Activated CD8-positive, alpha-beta T cell treated with anti-CD3 and anti-CD28 coated beads for 36 hours (primary cell): ENCODE measurements around the gene ERCC4. TPM values are rescaled to one million over a fixed set of nuclear protein-coding genes. Genes with fewer than 3 reads are reported as not detected.

Experiments
- ATAC-seq: fragments of 200-7000 bp; cut with Tn5 transposase; one replicate; pipeline ENCODE4 v1.10.0; 2021; ENCODE audit warnings: mild to moderate bottlenecking, moderate library complexity
- CTCF ChIA-PET: fragments of 350-600 bp; sonication (Branson Sonifier 250); formaldehyde crosslinking; loops from one replicate; lab custom pipeline; 2021; ENCODE audit warnings: antibody characterized with exemption; lab: Charles Lee
- POLR2A ChIA-PET: fragments of 350-600 bp; sonication (Branson Sonifier 250); formaldehyde crosslinking; loops from one replicate; lab custom pipeline; 2021; ENCODE audit warnings: antibody characterized with exemption; lab: Charles Lee
- DNase-seq: peaks from one replicate; pipeline ENCODE4 v3.0.0-alpha.2; 2020
- H3K27ac Mint-ChIP-seq: one replicate; pipeline ENCODE4 v1.8.0; 2021; ENCODE audit warnings: mild to moderate bottlenecking, mixed read lengths
- H3K27me3 Mint-ChIP-seq: one replicate; pipeline ENCODE4 v1.8.0; 2021; ENCODE audit warnings: mixed read lengths
- H3K36me3 Mint-ChIP-seq: one replicate; pipeline ENCODE4 v1.8.0; 2021; ENCODE audit warnings: low read depth, mixed read lengths
- H3K4me1 Mint-ChIP-seq: one replicate; pipeline ENCODE4 v1.8.0; 2021; ENCODE audit warnings: low read depth, mixed read lengths
- H3K4me3 Mint-ChIP-seq: one replicate; pipeline ENCODE4 v1.8.0; 2021; ENCODE audit warnings: mild to moderate bottlenecking, moderate library complexity, mixed read lengths
- H3K9me3 Mint-ChIP-seq: one replicate; pipeline ENCODE4 v1.8.0; 2021; ENCODE audit warnings: mixed read lengths
- CTCF ChIP-seq: fragments of 200-600 bp; IDR thresholded peaks from one replicate; pipeline ENCODE4 v1.8.0; 2022; ENCODE audit warnings: antibody characterized with exemption, mild to moderate bottlenecking
- intact Hi-C: fragments of 100-400 bp; cut with micrococcal nuclease; formaldehyde crosslinking; loops from one replicate; pipeline ENCODE4 v1.10.0; 2022
- total RNA-seq, 2 experiments: library from RNA; stranded (reverse); gene quantifications; one replicate each; pipeline ENCODE4 v1.2.3, GENCODE V29; 2021

The ERCC4 gene
- total RNA-seq, 2 experiments from 2014 or later, result 6.2 to 13.3 TPM

DNA sequence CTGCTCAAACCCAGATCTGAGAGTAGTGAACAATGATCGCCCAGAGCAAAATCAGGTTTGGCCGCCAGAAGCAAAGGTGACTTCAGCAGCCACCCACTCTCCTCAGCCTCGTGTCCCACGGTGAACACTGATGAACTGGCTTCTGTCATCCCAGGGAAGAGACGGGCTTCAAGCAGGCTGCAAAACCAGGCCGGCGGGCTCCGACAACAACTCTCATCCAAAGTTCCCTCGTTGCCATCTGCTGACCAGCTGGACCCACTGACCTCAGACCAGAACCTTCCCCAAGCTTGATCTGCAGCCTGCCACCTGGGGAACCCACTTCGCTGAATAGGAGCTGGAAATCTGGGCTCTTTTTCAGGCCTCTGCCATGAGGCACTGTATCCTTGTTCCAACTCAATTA lies 81.6 kb downstream of the ERCC4 start:
- ChIA-PET POLR2A (no interaction called here), CTCF (no interaction called here)
- Mint-ChIP-seq H3K27ac (no peak overlapping the region), H3K4me3 (no peak overlapping the region), H3K36me3 (no peaks in the 10 kb centered on the region), H3K9me3 (no peaks in the 10 kb centered on the region), H3K27me3 (peaks cover 16% of the 10 kb centered on the region), H3K4me1 (peaks cover 10% of the 10 kb centered on the region)
- no peak for TF ChIP-seq CTCF
- intact Hi-C loops, result no loop called here
- no peak for ATAC-seq
- no peak for DNase-seq

Other genes starting within 250 kb of the ERCC4 start
- 10 to 100 TPM; 10.3 to 12.0 TPM for gene MRTFB, start 151.2 kb downstream of the ERCC4 start, total RNA-seq